GM10248 (cell line): Measurements from ENCODE around the gene CYBB.
"Not testable (repeated sequence)": the region's sequence is repeated elsewhere in the genome, so short reads cannot be mapped to it uniquely, and the experiment has no call there.

Experiments
- CTCF ChIA-PET: fragments of 300-600 bp; sonication (Branson Sonifier 250); formaldehyde crosslinking; extraction: SDS; loops from one replicate; lab custom pipeline; 2021; ENCODE audit warnings: antibody characterized with exemption; lab: Yijun Ruan, JAX
- POLR2A ChIA-PET: fragments of 350-650 bp; sonication (Branson Sonifier 250); formaldehyde crosslinking; extraction: SDS; loops from one replicate; lab custom pipeline; 2020; ENCODE audit warnings: antibody characterized with exemption; lab: Yijun Ruan, JAX
- DNase-seq: peaks from one replicate; pipeline ENCODE4 v3.0.0; 2012; ENCODE audit errors: extremely low spot score
- CTCF ChIP-seq: IDR thresholded peaks from 2 replicates; pipeline ENCODE4 v1.5.1; 2012; ENCODE audit warnings: mild to moderate bottlenecking, low read depth; ENCODE audit errors: extremely low read depth, missing control alignments, control extremely low read depth

CYBB gene

GRCh38 chrX:37759878-37760418 is 19.9 kb upstream of the CYBB start:
- no peak for TF ChIP-seq CTCF
- no peak for DNase-seq
- ChIA-PET POLR2A (no interaction called here), CTCF (interaction anchor here (1.6 to 3.7 kb wide), 3 partner anchors 14 to 65 kb away, joined by 6 to 15 read pairs (median 12); no protein-coding TSS in a partner anchor)

- ChIA-PET CTCF (interaction anchor here (2.1 to 2.2 kb wide), 3 partner anchors 13 to 61 kb away, joined by 6 to 10 read pairs (median 9); no protein-coding TSS in a partner anchor), POLR2A (no interaction called here)
- TF ChIP-seq CTCF: no peak
- DNase-seq: no peak
These were observed 16.5 kb upstream of the CYBB start for GRCh38 chrX:37763400-37763799.

- DNase-seq: no peak
- CTCF ChIA-PET: interaction anchor here (0.9 kb wide), 1 partner anchor 20 kb away, joined by 3 read pairs; no protein-coding TSS in a partner anchor
- POLR2A ChIA-PET: no interaction called here
- no peak for TF ChIP-seq CTCF
These were observed 14.4 kb upstream of the CYBB start for GRCh38 chrX:37765507-37765906.

- no peak for DNase-seq
- TF ChIP-seq CTCF: no peak
- CTCF ChIA-PET: interaction anchor here (0.9 kb wide), 1 partner anchor 22 kb away, joined by 3 read pairs; no protein-coding TSS in a partner anchor
- POLR2A ChIA-PET: no interaction called here
These were observed 12.4 kb upstream of the CYBB start for GRCh38 chrX:37767430-37767829.

GRCh38 chrX:37768866-37769265 is 11.0 kb upstream of the CYBB start:
- CTCF ChIA-PET, DNase-seq, POLR2A ChIA-PET: not testable (repeated sequence)

GRCh38 chrX:37776283-37776986 is 3.4 kb upstream of the CYBB start:
- no peak for TF ChIP-seq CTCF
- POLR2A ChIA-PET: no interaction called here
- no peak for DNase-seq
- CTCF ChIA-PET: interaction anchor here (1.0 to 3.2 kb wide), 7 partner anchors 11 to 51 kb away, joined by 3 to 15 read pairs (median 5); no protein-coding TSS in a partner anchor

- CTCF ChIA-PET: interaction anchor here (1.0 to 3.2 kb wide), 6 partner anchors 11 to 51 kb away, joined by 3 to 15 read pairs (median 6); no protein-coding TSS in a partner anchor
- POLR2A ChIA-PET: no interaction called here
- TF ChIP-seq CTCF: no peak
- no peak for DNase-seq
These were observed 2.9 kb upstream of the CYBB start for GRCh38 chrX:37776987-37777325.
